ENCODE data around the gene PCOLCE2. TPM values are rescaled to one million over a fixed set of nuclear protein-coding genes. Genes with fewer than 3 reads are reported as not detected.

Gene PCOLCE2
- total RNA-seq, 1 donor from 2014 or later: 1.1 TPM

DNA sequence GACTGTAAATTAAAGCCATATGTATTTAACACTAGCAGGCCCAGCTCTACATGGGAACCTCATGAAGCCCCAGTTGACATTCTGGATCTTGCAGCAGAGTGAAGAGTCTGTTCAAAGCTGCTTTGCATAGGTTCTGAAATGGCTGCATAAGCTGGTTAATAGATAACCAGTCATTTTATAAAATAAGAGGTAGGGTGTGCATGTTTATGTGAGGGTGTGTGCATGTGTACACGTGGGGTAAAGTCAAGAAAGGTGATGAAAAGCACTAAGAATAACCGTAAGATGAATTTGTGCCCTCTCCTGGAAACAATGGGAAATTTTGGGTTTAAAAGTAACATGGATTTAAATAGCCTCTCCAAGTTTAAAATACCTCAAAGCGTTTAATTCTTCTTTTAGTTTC, 41.6 kb upstream of the PCOLCE2 start:
- FAIRE-seq: no peak
- TF ChIP-seq, protein P1, sequence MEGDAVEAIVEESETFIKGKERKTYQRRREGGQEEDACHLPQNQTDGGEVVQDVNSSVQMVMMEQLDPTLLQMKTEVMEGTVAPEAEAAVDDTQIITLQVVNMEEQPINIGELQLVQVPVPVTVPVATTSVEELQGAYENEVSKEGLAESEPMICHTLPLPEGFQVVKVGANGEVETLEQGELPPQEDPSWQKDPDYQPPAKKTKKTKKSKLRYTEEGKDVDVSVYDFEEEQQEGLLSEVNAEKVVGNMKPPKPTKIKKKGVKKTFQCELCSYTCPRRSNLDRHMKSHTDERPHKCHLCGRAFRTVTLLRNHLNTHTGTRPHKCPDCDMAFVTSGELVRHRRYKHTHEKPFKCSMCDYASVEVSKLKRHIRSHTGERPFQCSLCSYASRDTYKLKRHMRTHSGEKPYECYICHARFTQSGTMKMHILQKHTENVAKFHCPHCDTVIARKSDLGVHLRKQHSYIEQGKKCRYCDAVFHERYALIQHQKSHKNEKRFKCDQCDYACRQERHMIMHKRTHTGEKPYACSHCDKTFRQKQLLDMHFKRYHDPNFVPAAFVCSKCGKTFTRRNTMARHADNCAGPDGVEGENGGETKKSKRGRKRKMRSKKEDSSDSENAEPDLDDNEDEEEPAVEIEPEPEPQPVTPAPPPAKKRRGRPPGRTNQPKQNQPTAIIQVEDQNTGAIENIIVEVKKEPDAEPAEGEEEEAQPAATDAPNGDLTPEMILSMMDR (IDR thresholded peaks at IDR 0.05; ENCODE audit: insufficient read depth, low read length, severe bottlenecking): no peak

DNA sequence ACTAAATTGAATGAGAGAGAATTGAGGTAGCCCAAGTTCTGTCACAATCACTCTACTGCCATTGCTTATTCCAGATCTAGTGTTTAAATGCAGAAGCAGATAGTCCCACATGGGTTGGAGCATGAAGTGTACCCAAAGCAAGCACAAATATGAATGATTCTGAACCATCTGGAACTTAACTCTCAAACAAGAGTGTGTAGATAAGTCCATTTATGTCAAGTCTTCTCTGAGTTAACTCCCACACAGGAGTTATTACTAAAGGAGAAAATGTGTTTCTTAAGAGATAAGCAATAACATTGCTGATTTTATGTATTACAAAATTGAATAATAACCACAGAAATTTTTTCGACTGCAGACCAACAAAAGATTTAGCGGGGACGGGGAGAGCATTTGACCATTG, 41.0 kb upstream of the PCOLCE2 start:
- FAIRE-seq (no peak), DNase-seq (ENCODE audit: low read depth) (no peak)
- H3K36me3 ChIP-seq (ENCODE audit: control insufficient read depth, insufficient read depth, low read length): no peaks in the 10 kb centered on the region
- no peak overlapping the region for H3K4me3 ChIP-seq (ENCODE audit: low read depth, low read length)
- TF ChIP-seq, protein P1 (IDR thresholded peaks at IDR 0.05; ENCODE audit: insufficient read depth, low read length, severe bottlenecking): no peak
- H3K27me3 ChIP-seq (ENCODE audit: control insufficient read depth, insufficient read depth, low read length): no peaks in the 10 kb centered on the region

More for the DNA sequence above, 41.6 kb upstream of the PCOLCE2 start:
- Histone ChIP-seq H3K4me3 (ENCODE audit: low read depth, low read length) (no peak overlapping the region), H3K36me3 (ENCODE audit: control insufficient read depth, insufficient read depth, low read length) (no peaks in the 10 kb centered on the region), H3K27me3 (ENCODE audit: control insufficient read depth, insufficient read depth, low read length) (no peaks in the 10 kb centered on the region)
- DNase-seq (ENCODE audit: low read depth): no peak

DNA sequence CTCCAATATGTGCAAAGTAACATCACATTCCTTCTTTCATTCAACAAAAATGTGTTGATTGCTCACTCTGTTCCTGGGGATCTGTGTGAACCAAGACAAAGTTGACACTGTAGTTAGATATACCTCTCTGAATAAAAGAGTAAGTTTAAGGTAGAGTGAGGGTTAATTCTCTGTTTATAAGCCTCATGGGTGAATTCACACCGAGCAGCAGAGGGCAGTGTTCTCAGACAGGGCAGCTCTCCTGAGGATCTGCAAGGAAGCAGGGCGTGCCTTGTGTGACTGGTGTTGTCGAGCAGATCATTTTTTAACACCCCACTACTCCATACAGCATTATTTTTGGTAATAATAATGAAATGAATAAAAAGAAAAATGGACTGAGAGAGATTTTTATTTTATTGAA, 40.2 kb upstream of the PCOLCE2 start:
- no peaks in the 10 kb centered on the region for H3K27me3 ChIP-seq (ENCODE audit: control insufficient read depth, insufficient read depth, low read length)
- peak; percentile 64 for DNase-seq (ENCODE audit: low read depth)
- FAIRE-seq: peak; percentile 47
- TF ChIP-seq, protein P1 (IDR thresholded peaks at IDR 0.05; ENCODE audit: insufficient read depth, low read length, severe bottlenecking): peak; percentile 65
- no peak overlapping the region for H3K4me3 ChIP-seq (ENCODE audit: low read depth, low read length)
- H3K36me3 ChIP-seq (ENCODE audit: control insufficient read depth, insufficient read depth, low read length): no peaks in the 10 kb centered on the region

DNA sequence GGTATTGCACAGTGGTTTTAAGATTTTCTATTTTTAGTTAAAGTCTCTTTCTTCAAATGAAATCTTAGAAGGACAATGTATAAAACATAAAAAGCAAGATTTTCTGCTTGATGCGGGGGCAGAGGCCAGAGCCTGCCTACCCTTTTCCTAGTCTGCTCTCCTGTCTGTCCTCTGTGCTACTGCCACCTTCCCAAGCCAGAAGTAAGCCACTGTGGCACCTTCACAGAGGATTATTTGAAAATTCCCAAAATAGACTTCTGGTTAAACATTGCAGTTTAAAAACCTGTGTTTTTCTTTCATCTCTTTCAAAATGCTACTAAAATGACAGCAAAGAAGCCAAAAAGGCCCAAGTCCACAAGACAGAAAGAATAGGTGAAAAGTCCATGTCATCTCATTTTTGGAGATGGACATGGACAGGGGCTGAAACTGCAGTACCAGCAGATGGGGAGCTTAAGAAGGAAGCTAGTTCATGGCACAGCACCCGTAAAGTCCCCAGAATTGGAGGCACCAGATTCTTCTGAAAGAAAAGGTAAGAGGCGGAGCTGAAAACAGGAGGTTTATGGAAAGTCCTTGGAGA, 37.6 kb upstream of the PCOLCE2 start:
- H3K4me3 ChIP-seq (ENCODE audit: low read depth, low read length): no peak overlapping the region
- DNase-seq (ENCODE audit: low read depth) (no peak), FAIRE-seq (no peak)
- TF ChIP-seq, protein P1 (IDR thresholded peaks at IDR 0.05; ENCODE audit: insufficient read depth, low read length, severe bottlenecking): no peak
- H3K36me3 ChIP-seq (ENCODE audit: control insufficient read depth, insufficient read depth, low read length): no peaks in the 10 kb centered on the region
- H3K27me3 ChIP-seq (ENCODE audit: control insufficient read depth, insufficient read depth, low read length): no peaks in the 10 kb centered on the region

DNA sequence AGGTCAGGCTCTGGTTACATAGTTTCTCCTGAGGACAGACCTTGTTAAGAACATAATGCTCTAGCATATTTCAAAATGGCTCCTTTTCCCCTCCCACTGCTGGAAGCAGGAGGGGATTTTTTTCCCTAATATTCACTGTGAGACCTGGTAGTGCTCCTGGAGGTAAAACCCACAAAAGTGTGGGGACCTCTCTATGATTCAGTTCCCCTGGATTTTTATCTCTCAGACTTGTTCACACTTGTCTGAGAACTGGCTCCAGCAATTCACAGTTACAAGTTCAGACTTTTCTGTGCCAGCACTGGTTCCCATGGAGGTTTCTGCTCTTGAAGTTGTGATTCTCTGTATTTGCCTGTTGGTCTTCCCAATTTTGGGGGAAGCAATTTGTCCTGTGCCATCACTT, 36.3 kb upstream of the PCOLCE2 start:
- Histone ChIP-seq H3K4me3 (ENCODE audit: low read depth, low read length) (no peak overlapping the region), H3K36me3 (ENCODE audit: control insufficient read depth, insufficient read depth, low read length) (no peaks in the 10 kb centered on the region), H3K27me3 (ENCODE audit: control insufficient read depth, insufficient read depth, low read length) (no peaks in the 10 kb centered on the region)
- FAIRE-seq (no peak), DNase-seq (ENCODE audit: low read depth) (peak; percentile 96)
- TF ChIP-seq, protein P1 (IDR thresholded peaks at IDR 0.05; ENCODE audit: insufficient read depth, low read length, severe bottlenecking): no peak

DNA sequence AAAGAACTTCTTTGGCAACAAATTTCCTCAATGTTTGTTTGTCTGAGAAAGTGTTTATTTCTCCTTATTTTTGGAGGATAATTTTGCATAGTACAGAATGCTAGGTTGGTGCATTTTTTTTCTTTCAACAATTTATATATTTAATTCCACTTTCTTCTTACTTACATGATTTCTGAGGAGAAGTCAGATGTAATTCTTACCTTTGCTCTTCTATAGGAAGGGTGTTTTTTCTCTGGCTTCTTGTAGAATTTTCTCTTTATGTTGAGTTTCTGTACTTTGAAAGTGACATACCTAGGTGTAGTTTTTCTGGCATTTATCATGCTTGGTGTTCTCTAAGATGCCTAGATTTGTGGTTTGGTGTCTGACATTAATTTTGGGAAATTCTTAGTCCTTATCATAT, 34.8 kb upstream of the PCOLCE2 start:
- no peak overlapping the region for H3K4me3 ChIP-seq (ENCODE audit: low read depth, low read length)
- no peak for DNase-seq (ENCODE audit: low read depth)
- H3K27me3 ChIP-seq (ENCODE audit: control insufficient read depth, insufficient read depth, low read length): no peaks in the 10 kb centered on the region
- FAIRE-seq: no peak
- TF ChIP-seq, protein P1 (IDR thresholded peaks at IDR 0.05; ENCODE audit: insufficient read depth, low read length, severe bottlenecking): no peak
- H3K36me3 ChIP-seq (ENCODE audit: control insufficient read depth, insufficient read depth, low read length): no peaks in the 10 kb centered on the region

All from bronchial epithelial cell (primary cell).